HTERT RPE-1 (cell line): ENCODE results near the gene SDSL.

Experiments used
- in situ Hi-C: fragments of 300-500 bp; cut with MboI; formaldehyde crosslinking; loops from 4 replicates; pipeline ENCODE4 v1.14.3; 2020; ENCODE audit warnings: low sequenced_read_pairs

The SDSL gene

GRCh38 chr12:113466454-113467141 lies 44.4 kb downstream of the SDSL start:
- in situ Hi-C loops = no loop called here

- in situ Hi-C loops = no loop called here
These were observed 44.9 kb downstream of the SDSL start for GRCh38 chr12:113467142-113467501.

GRCh38 chr12:113467502-113468364 lies 45.6 kb downstream of the SDSL start:
- in situ Hi-C loops = no loop called here

DNA sequence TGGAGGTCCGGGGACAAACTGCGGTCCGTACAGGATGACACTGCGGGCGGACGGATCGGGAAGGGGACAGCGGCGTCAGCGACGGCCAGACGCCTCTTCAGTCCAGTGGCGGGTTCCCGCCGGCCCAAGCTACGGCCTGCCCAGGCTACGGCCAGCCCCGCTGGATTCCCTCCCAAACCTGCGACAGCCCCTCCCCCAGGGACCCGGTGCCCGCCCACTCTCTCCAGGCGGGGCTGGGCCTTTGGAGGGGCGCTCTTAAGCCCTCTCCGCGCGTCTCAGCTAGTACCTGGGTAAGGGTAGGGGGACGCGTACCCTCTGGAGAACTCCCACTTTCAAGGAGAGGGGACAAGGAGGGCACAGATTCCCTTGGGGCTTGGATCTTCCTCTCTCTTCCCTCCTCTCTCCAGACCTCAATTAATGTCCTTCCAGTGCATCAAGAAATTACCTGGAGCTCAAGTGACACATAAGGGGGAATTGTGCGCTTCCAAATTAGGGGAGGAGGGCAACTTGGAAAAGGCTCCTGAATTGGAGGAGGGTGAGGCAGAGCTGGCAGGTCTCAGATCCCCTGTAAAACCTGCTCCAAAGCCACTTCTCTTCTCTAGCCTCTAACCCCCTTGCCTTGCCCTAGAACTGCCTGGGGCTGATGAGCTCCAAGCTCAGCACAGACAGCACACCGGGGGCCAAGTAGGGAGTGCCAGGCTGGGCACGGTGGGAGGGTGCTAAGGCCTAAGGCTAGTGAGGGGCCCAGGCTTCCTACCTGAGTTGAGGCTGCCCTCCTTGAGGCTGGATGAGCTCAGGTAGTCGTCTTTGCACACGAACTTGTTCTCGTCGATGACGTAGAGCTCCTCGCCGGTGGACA lies 46.4 kb downstream of the SDSL start:
- in situ Hi-C loops = no loop called here

DNA sequence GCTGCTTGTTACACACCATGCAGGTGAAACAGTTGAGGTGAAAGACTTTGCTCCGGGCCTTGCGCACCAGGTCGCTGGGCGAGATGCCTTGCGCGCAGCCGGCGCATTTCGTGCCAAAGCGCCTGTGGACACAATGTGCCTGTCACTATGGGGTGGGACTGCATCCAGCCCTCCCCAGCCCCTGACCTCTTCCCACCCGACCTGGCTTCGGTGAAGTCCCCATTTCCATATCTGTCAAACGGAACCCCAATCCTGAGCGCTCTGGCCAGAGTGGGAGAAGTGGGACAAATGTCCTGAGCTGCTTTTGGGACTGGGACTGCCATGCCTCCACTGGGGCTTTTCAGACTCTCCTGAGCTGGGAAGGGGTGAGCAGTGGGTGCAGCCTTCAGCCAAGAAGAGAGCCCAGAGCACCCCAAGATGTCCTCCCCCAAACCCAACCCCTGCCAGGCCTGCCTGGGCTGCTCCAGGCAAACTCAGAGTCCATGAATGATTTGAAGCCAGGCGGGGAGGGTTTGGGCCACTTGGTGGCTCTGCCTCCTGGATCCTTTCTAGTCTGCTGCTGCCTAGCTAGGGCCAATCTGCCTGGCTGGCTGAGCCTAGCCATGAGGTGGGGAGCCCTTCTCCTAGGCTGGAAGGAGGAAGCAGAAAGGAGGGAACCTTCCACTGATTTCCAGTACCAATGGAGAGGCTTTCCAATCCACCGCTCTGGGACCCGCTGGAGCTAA lies 47.2 kb downstream of the SDSL start:
- in situ Hi-C loops = no loop called here

- in situ Hi-C loops = no loop called here
These were observed 48.0 kb downstream of the SDSL start for GRCh38 chr12:113469949-113470743.

DNA sequence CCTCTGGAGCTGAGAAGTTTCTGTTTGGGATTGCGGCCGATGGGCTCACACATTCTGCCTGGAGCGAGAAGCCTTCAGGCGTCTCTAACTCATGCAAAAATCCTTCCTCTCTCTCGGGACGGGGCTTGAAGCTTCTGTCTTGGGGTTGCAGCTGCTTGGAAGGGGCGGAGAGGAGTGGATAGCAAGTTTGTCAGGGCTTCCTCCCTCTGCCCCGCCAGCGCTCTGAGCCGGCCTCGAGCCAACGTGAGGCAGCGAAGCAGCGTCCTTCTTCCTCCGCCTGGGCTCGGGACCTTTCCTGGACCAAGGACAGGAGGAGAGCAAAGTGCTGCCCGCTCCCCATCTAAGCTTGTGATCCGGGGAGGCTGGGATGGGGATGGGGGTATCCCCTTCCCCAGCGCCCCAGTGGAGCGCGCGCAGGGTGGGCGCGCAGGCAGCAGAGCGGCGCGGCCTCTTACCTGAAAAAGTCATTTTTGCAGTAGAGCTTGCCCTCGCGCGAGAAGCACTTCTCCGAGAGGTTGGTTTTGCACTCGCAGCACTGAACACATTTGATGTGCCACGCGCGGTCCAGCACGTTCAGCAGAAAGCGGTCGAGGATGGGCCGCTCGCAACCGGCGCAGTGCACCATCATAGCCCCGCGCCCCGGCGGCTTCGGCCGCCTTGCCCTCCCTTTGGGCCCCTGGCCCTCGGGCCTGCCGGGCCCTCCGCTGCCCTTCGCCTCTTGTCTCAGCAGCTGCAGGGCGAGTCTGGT lies 48.9 kb downstream of the SDSL start:
- in situ Hi-C loops = no loop called here

- in situ Hi-C loops = no loop called here
These were observed 49.5 kb downstream of the SDSL start, which contains the start of gene LHX5 for GRCh38 chr12:113471619-113472171. TSS of gene LHX5 (minus strand) at chr12:113471871. CDS start at chr12:113471498, 373 bp downstream.

GRCh38 chr12:113472191-113473121 lies 50.3 kb downstream of the SDSL start:
- in situ Hi-C loops = no loop called here

- in situ Hi-C loops = no loop called here
These were observed 51.2 kb downstream of the SDSL start for GRCh38 chr12:113473400-113473799.

- in situ Hi-C loops = no loop called here
These were observed 51.8 kb downstream of the SDSL start for GRCh38 chr12:113473942-113474341.

GRCh38 chr12:113474635-113475436 lies 52.7 kb downstream of the SDSL start:
- in situ Hi-C loops = no loop called here

GRCh38 chr12:113475451-113476175 lies 53.4 kb downstream of the SDSL start:
- in situ Hi-C loops = no loop called here

DNA sequence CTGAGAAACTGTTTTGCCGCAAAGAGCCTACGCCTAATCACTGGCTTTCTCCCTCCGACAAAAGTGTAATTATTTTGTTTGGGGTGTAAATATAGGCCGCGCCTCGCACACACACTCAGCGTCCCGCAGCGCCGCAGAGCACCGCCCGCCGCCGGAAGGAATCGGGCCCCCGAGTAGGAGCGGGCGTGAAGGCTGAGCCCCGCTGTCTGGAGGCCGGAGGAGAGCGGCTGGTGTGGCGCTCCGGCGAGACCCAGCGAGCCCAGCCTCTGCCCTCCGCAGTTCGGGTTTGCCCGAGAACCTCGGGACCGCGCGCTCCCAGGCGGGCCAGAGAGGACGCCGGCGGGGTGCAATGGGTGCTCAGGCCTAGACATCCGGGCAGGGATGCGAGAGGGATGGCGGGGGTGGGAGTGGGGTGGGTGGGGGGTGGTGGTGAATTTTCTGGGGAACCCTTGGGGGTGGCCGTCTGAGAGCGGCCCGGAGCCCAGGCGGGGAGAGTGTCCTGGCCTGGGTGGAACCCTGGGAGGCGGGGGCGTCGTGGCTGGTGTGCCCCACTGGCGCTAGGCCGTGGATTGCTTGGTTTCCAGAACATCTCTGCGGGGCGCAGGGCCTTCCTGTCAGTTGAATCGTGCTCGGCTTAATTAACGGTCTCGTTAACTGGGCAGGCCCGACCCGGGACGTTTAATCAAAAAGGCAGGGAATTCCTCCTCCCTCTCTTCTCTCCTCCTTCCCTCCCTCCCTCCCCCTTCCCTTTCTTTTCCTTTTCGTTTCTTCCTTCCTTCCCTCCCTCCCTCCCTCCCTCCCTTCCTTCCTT lies 54.2 kb downstream of the SDSL start:
- in situ Hi-C loops = no loop called here

GRCh38 chr12:113477171-113477841 lies 55.1 kb downstream of the SDSL start:
- in situ Hi-C loops = no loop called here
